PC-9 (cell line): ENCODE data around the gene CPAMD8.

Experiments used
- CTCF ChIP-seq: fragments of 200-600 bp; sonication (generic); conservative IDR thresholded peaks from 2 replicates; pipeline ENCODE4 v1.6.1; 2017; ENCODE audit warnings: mixed run types, antibody characterized with exemption, mild to moderate bottlenecking, moderate library complexity
- EZH2 ChIP-seq: fragments of 200-600 bp; sonication (generic); IDR thresholded peaks from 2 replicates; pipeline ENCODE4 v1.8.0; 2017; ENCODE audit warnings: antibody characterized with exemption, low read depth

GRCh38 chr19:16919496-16919895 is 107.1 kb downstream of the CPAMD8 start:
- no peak for TF ChIP-seq CTCF
- TF ChIP-seq EZH2: no peak
